SU-DHL-6 (cell line): ENCODE measurements around the gene EML4.

Source experiments
- H2AFZ ChIP-seq: fragments of 200-600 bp; sonication (generic); 2 replicates; pipeline ENCODE4 v1.6.1; 2014; ENCODE audit warnings: low read depth, mild to moderate bottlenecking, moderate library complexity, mixed read lengths, antibody characterized with exemption, low read length; ENCODE audit not compliant: severe bottlenecking
- H3F3A ChIP-seq: fragments of 200-600 bp; shearing (Covaris generic); 2 replicates; pipeline ENCODE4 v1.6.0; 2016; ENCODE audit warnings: antibody characterized with exemption, mild to moderate bottlenecking; ENCODE audit not compliant: insufficient read depth
- H3K27ac ChIP-seq: fragments of 200-600 bp; sonication (generic); 2 replicates; pipeline ENCODE4 v1.5.1; 2016; ENCODE audit warnings: low read depth, mild to moderate bottlenecking, low read length, moderate library complexity, mixed read lengths
- H3K27me3 ChIP-seq: fragments of 200-600 bp; sonication (generic), shearing (Covaris generic); 2 replicates; pipeline ENCODE4 v1.6.0; 2014; ENCODE audit warnings: mild to moderate bottlenecking, low read length
- H3K36me3 ChIP-seq: fragments of 200-600 bp; sonication (generic); 2 replicates; pipeline ENCODE4 v1.6.1; 2014; ENCODE audit warnings: mild to moderate bottlenecking, low read length, mixed read lengths
- H3K4me2 ChIP-seq: fragments of 300-600, 200-600 bp; shearing (Covaris generic), sonication (generic); 2 replicates; pipeline ENCODE4 v1.6.0; 2014; ENCODE audit warnings: low read length, low read depth, mild to moderate bottlenecking; ENCODE audit not compliant: poor library complexity, severe bottlenecking
- H3K4me3 ChIP-seq: fragments of 200-600 bp; sonication (generic); 2 replicates; pipeline ENCODE4 v1.5.1; 2014; ENCODE audit warnings: antibody characterized with exemption, low read length, mild to moderate bottlenecking, mixed read lengths; ENCODE audit not compliant: insufficient read depth, poor library complexity, severe bottlenecking
- H3K79me2 ChIP-seq: fragments of 200-600 bp; sonication (generic); 2 replicates; pipeline ENCODE4 v1.6.1; 2014; ENCODE audit warnings: mild to moderate bottlenecking, low read length, moderate library complexity; ENCODE audit not compliant: insufficient read depth
- H3K9ac ChIP-seq: fragments of 200-600 bp; sonication (generic); 2 replicates; pipeline ENCODE4 v1.7.0; 2014; ENCODE audit warnings: mild to moderate bottlenecking, low read length
- H3K9me2 ChIP-seq: fragments of 200-600 bp; sonication (generic); replicated peaks from 2 replicates; pipeline ENCODE4 v1.6.1; 2014; ENCODE audit warnings: low read length; ENCODE audit not compliant: insufficient read depth
- H3K9me3 ChIP-seq: fragments of 200-600 bp; sonication (generic); 2 replicates; pipeline ENCODE4 v1.6.1; 2014; ENCODE audit warnings: low read length, mixed read lengths; ENCODE audit not compliant: insufficient read depth
- H4K20me1 ChIP-seq: fragments of 200-600 bp; sonication (generic); 2 replicates; pipeline ENCODE4 v1.6.1; 2014; ENCODE audit warnings: low read depth, mild to moderate bottlenecking, antibody characterized with exemption, low read length, moderate library complexity, mixed read lengths
- EZH2phosphoT487 ChIP-seq: fragments of 200-600 bp; sonication (generic), shearing (Covaris generic); conservative IDR thresholded peaks from 2 replicates; pipeline ENCODE4 v1.6.1; 2018; ENCODE audit warnings: mild to moderate bottlenecking, antibody characterized with exemption, low read length, moderate library complexity, mixed read lengths
- TF ChIP-seq, protein P1 (sequence below): fragments of 200-600 bp; sonication (generic); IDR thresholded peaks from one replicate; pipeline ENCODE4 v1.5.1; 2017; ENCODE audit warnings: antibody characterized with exemption, mild to moderate bottlenecking, low read length, moderate library complexity; ENCODE audit not compliant: insufficient read depth, poor library complexity, severe bottlenecking

EML4 gene

DNA sequence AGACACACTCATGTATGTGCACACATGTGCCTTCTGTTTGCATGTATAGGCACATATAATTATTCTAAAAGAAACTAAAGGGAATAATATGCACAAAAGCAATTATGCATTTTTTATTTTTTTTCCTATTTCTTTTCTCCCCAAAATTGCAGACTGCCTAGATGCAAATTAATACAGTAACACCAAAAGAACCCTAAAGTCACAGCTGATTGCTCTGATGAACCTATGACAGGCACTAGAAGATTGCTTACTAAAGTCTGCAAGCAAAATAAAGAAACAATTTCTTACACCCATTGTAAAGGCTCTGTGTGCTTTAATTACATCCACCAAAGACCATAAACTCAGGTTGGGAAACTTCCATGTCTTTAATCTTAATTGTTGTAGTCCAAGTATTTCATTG, 7.7 kb upstream of the EML4 start:
- no peaks in the 10 kb centered on the region for H3K27me3 ChIP-seq
- H3K27ac ChIP-seq: no peak overlapping the region
- no peaks in the 10 kb centered on the region for H3K9me3 ChIP-seq
- H3F3A ChIP-seq: no peaks in the 10 kb centered on the region
- no peak overlapping the region for H3K4me3 ChIP-seq
- no peak overlapping the region for H3K9ac ChIP-seq
- no peak for TF ChIP-seq EZH2phosphoT487
- TF ChIP-seq, protein P1, sequence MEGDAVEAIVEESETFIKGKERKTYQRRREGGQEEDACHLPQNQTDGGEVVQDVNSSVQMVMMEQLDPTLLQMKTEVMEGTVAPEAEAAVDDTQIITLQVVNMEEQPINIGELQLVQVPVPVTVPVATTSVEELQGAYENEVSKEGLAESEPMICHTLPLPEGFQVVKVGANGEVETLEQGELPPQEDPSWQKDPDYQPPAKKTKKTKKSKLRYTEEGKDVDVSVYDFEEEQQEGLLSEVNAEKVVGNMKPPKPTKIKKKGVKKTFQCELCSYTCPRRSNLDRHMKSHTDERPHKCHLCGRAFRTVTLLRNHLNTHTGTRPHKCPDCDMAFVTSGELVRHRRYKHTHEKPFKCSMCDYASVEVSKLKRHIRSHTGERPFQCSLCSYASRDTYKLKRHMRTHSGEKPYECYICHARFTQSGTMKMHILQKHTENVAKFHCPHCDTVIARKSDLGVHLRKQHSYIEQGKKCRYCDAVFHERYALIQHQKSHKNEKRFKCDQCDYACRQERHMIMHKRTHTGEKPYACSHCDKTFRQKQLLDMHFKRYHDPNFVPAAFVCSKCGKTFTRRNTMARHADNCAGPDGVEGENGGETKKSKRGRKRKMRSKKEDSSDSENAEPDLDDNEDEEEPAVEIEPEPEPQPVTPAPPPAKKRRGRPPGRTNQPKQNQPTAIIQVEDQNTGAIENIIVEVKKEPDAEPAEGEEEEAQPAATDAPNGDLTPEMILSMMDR: no peak
- no peak overlapping the region for H3K4me2 ChIP-seq
- H2AFZ ChIP-seq: no peak overlapping the region
- no peaks in the 10 kb centered on the region for H3K79me2 ChIP-seq
- no peaks in the 10 kb centered on the region for H4K20me1 ChIP-seq
- no peaks in the 10 kb centered on the region for H3K36me3 ChIP-seq
- no peaks in the 10 kb centered on the region for H3K9me2 ChIP-seq

DNA sequence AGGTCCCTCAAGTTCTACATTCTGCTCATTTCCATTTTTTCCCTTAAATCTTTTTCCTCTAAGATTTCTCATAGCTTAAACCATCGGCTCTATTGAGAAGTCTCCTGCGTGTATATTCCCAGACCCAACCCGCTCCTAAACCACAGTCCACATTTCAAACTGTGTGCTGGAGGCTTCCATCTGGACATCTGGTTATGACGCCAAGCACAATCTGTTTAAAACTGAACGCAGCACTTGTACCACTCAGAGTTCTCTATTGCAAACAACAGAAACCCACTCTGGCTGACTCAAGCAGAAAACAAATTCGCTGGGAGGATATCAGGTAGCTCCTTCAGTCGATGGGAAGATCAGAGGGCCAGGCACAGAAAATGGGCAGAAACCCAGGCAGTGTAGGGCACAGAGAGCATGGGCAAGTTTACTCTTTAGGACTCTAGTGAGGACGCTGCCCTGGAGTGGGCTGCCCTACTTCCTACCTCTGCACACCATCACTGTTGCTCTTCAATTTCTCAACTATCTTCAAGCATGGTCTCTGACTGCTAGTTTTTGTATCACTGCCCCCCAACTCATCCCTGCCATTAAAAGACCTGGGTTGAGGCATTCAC, 5.6 kb upstream of the EML4 start:
- TF ChIP-seq, protein P1: no peak
- TF ChIP-seq EZH2phosphoT487: no peak
- no peak overlapping the region for H3K27ac ChIP-seq
- H4K20me1 ChIP-seq: no peaks in the 10 kb centered on the region
- H3K27me3 ChIP-seq: no peaks in the 10 kb centered on the region
- H3K9me2 ChIP-seq: no peaks in the 10 kb centered on the region
- no peak overlapping the region for H3K4me3 ChIP-seq
- H3K4me2 ChIP-seq: no peak overlapping the region
- H3F3A ChIP-seq: no peaks in the 10 kb centered on the region; the same call in 1 of the 2 replicates
- H3K9ac ChIP-seq: no peak overlapping the region
- H3K9me3 ChIP-seq: no peaks in the 10 kb centered on the region
- no peak overlapping the region for H2AFZ ChIP-seq
- no peaks in the 10 kb centered on the region for H3K79me2 ChIP-seq
- no peaks in the 10 kb centered on the region for H3K36me3 ChIP-seq

DNA sequence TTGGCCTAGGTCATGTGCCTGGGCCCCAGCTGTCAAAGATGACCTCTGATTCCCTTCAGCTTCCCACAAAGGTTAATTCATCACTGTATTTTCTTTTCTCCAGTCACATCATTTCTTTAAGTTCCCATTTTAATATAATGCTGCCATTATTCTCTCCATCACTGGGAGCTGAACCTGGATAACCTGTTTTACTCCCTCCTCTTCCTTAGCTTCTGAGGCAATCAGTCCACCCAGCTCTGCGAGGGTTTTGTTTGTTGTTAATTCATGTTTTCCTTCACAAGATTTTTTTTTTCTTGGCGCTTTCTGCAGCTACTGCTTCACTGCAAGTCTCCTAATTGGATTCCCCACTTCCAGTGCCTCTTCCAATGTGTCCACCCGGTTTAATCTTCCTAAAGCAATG, 5.1 kb upstream of the EML4 start:
- no peaks in the 10 kb centered on the region for H3K79me2 ChIP-seq
- H2AFZ ChIP-seq: no peak overlapping the region
- H3K4me2 ChIP-seq: no peak overlapping the region
- H3K27ac ChIP-seq: no peak overlapping the region
- H3K27me3 ChIP-seq: no peaks in the 10 kb centered on the region
- H4K20me1 ChIP-seq: no peaks in the 10 kb centered on the region
- H3K9me3 ChIP-seq: no peaks in the 10 kb centered on the region
- TF ChIP-seq, protein P1: no peak
- TF ChIP-seq EZH2phosphoT487: no peak
- no peak overlapping the region for H3K9ac ChIP-seq
- no peaks in the 10 kb centered on the region for H3K9me2 ChIP-seq
- H3K36me3 ChIP-seq: no peaks in the 10 kb centered on the region
- H3F3A ChIP-seq: no peaks in the 10 kb centered on the region; the same call in 1 of the 2 replicates
- H3K4me3 ChIP-seq: no peak overlapping the region
